Adipose tissue (tissue), 3 donors: ENCODE measurements around the gene ESYT2. TPM values are rescaled to one million over a fixed set of nuclear protein-coding genes. Genes with fewer than 3 reads are reported as not detected.
"Not testable (repeated sequence)": the region's sequence is repeated elsewhere in the genome, so short reads cannot be mapped to it uniquely, and the experiment has no call there.

Source experiments
- H3K27ac ChIP-seq: one replicate; pipeline ENCODE4 v1.5.1; 2013; ENCODE audit warnings: low read depth, low read length
- WGBS, 3 donors: extraction: QIAGEN DNeasy Blood & Tissue Kit; methylation state at CpG; one replicate each; pipeline ENCODE4 v1.1.7; 2013; 5-methylcytosine and 5-hydroxymethylcytosine counted together
- polyA plus RNA-seq, 3 donors: library from polyadenylated mRNA; stranded (reverse); fragments of 200-250 nt; gene quantifications; one replicate each; pipeline ENCODE4 v1.2.3, GENCODE V29; 2013
- donor health status: healthy with polysubstance abuse.
- donor health status: Bipolar disorder and iron deficiency.
- donor health status: healthy.

Gene ESYT2
- polyA plus RNA-seq, 3 donors: 22.0 to 37.9 (median 22.1) TPM

DNA sequence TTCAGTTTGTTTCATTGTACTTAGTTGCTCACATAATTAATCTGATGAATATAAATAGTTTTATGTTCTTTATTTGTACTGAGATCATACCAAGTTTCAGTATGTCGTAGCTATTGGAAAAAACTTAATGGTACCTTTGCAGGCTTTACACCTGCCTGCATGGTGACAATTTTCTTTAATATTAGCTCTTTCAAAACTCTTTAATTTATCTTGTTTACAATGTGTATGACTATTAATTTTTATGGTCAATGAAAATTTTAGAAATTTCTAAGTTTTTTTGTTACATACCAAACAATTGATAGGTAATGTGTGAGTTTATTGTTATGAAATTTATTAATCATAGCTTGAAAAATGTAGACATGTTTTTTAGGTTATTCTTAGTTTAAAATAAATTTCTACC, 31.1 kb upstream of the ESYT2 start:
- WGBS, 3 donors: 85 to 97% (median 93%) methylated on average over 1 of the region's 1 CpG
- H3K27ac ChIP-seq: no peak overlapping the region

- no peak overlapping the region for H3K27ac ChIP-seq
Measured at GRCh38 chr7:158858592-158859503, 29.5 kb upstream of the ESYT2 start.

GRCh38 chr7:158856883-158857668, 27.8 kb upstream of the ESYT2 start:
- 5 to 8% (median 8%) methylated on average over 26 to 31 of the region's 31 CpGs for WGBS, 3 donors
- peak overlapping the region; percentile 42 for H3K27ac ChIP-seq

More at GRCh38 chr7:158858592-158859503, 29.5 kb upstream of the ESYT2 start:
- 62 to 83% (median 64%) methylated on average over 5 of the region's 5 CpGs for WGBS, 3 donors

GRCh38 chr7:158854681-158855081, 25.4 kb upstream of the ESYT2 start:
- H3K27ac ChIP-seq: no peak overlapping the region
- 77 to 92% (median 86%) methylated on average over 7 of the region's 7 CpGs for WGBS, 3 donors

DNA sequence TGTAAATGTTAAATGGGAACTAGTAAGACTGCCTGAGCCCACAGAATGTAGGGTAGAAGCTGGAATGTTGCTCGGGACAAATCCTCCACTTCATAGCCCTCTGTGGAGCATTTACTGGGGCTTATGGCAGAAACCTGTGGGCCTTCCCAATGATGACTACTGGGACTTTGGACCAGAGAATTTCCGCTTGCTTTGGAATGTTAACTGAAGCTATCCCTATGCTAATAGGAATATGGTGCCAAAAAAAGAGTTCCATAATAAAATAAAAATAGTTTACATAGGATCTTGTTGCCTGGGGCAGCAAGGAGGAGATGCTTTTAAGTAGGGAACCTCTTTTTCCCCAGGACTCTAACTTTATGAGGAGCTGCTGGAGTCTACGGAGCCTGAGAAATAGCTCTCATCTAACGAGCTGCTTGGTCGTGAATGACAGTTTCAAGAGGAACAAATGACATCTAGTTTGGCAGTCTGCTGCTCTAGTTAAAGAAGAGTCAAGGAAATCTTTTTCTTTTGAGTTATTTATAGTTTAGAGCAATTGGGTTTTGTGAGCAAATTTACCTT, 21.3 kb upstream of the ESYT2 start:
- 66 to 79% (median 72%) methylated on average over 5 of the region's 5 CpGs for WGBS, 3 donors
- H3K27ac ChIP-seq: no peak overlapping the region

DNA sequence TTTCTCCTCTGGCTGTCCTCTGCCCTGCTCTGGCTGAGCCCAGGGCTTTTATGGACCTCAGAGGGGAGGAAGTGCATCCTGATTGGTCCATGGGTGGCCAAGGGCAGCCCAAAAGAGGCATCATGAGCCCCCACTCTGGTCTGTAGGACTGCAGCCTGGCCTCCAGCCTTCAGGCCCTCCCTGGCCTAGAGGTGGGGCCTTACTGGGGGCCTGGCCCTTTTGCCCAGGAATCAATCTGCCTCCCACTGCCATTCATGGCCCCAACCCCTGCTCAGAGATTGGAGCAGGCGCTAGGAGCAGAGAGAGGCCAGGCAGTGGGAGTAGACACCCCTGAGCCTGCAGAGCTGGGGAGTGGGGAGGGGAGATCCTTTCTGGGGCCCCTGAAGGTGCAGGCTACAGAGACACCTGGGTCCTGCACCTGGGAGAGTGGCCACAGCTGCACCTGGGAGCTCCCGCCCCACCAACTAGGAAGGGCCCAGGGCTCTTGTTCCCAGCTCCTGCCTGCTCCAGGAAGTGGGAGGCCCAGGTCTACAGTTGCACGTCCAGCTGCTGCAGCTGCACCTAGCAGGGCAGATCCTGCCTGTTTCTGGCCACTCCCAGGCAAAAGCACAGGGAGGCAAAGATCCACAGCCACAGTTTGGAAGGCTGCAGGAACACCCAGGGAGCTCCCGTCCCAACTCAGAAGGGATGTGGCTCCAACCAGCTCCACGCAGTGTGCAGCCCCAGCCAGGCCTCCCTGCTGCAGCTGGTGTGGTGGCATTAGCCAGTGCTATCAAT, 20.6 kb upstream of the ESYT2 start:
- WGBS, 3 donors: 75 to 85% (median 77%) methylated on average over 5 of the region's 5 CpGs
- no peak overlapping the region for H3K27ac ChIP-seq

- H3K27ac ChIP-seq: no peak overlapping the region
- WGBS, 3 donors: 91 to 94% (median 92%) methylated on average over 5 of the region's 5 CpGs
Measured at GRCh38 chr7:158849442-158849767, 20.1 kb upstream of the ESYT2 start.

DNA sequence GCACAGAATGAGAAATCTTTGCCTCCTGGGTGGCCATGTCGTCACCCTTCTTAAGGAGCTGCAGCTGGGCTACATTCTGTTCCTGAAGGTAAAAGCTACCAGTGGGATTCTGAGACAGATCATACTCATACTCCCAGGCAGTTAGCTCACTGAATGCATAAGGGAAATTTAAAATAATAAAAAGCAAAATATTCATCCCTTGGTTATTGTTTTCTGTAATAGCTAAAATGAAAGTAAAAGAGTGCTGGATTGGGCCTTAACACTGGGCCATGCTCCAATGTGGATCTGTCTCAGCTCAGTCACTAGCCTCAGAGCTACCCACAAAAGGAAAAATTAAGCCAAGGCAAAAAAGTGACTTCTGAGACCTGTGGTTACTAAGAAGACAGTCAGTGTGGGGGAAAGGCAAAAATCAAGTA, 18.1 kb upstream of the ESYT2 start:
- WGBS, 3 donors: 59 to 79% (median 60%) methylated on average over 1 of the region's 1 CpG
- H3K27ac ChIP-seq: no peak overlapping the region

GRCh38 chr7:158846304-158846703, 17.0 kb upstream of the ESYT2 start:
- H3K27ac ChIP-seq: no peak overlapping the region

GRCh38 chr7:158843771-158844170, 14.5 kb upstream of the ESYT2 start:
- WGBS, 3 donors: 34 to 56% (median 43%) methylated on average over 4 of the region's 4 CpGs

GRCh38 chr7:158842486-158842885, 13.2 kb upstream of the ESYT2 start:
- 79 to 82% (median 79%) methylated on average over 4 of the region's 4 CpGs for WGBS, 3 donors
- H3K27ac ChIP-seq: no peak overlapping the region

More at GRCh38 chr7:158843771-158844170, 14.5 kb upstream of the ESYT2 start:
- H3K27ac ChIP-seq: no peak overlapping the region

DNA sequence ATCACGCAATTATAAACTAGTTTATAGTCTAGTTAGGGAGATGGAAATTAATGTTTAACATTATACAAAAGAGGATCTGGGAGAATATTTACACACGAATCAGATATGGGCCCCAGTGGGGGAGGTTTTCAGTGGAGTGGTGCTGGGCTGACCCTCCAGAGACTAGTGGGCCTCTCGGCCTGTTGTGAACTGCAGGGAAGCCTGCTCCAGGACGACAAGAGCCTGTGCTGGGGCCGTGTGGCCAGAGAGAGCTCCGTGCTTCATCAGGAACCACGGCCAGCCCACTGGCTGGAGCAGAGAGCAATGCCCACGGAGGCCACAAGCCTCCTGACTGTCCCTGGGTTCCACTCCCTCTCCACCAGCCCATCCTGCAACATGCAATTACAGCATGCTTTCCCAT, 11.3 kb upstream of the ESYT2 start:
- WGBS, 3 donors: 56 to 78% (median 77%) methylated on average over 8 of the region's 8 CpGs
- H3K27ac ChIP-seq: no peak overlapping the region

GRCh38 chr7:158839177-158839576, 9.9 kb upstream of the ESYT2 start:
- 84 to 85% (median 84%) methylated on average over 7 to 8 of the region's 8 CpGs for WGBS, 3 donors

DNA sequence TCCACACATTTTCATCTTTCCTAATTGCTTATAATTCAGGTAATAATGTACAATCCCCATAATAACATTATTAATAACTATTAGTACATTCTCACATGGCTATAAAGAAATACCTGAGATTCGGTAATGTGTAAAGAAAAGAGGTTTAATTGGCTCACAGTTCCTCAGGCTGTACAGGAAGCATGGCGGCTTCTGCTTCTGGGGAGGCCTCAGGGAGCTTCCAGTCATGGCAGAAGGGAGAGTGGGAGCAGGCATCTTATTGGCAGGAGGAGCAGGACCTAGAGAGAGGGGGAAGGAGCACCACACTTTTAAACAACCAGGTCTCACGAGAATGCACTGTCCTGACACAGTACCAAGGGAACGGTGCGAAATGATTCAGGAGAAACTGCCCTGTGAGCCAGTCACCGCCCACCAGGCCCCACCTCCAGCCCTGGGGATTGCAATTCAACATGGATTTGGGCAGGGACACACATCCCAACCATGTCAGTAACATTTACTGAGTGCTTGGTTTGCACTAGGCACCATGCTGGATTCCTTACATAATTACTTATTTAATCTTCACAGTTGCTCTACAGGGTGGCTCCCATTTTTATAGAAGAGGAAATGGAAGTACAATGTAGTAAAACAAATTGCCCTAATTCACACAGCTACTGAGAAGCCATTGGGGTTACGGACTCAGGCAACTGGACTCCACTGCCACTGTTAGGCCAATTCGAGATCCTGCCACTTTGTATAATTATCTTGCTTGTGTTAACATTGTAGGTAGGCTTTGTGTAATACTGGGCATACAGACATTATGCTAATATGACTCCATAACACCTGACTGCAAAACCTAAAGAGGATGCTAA, 8.7 kb upstream of the ESYT2 start:
- 84 to 93% (median 93%) methylated on average over 8 of the region's 8 CpGs for WGBS, 3 donors
- H3K27ac ChIP-seq: no peak overlapping the region

More at GRCh38 chr7:158839177-158839576, 9.9 kb upstream of the ESYT2 start:
- not testable (repeated sequence) for H3K27ac ChIP-seq

DNA sequence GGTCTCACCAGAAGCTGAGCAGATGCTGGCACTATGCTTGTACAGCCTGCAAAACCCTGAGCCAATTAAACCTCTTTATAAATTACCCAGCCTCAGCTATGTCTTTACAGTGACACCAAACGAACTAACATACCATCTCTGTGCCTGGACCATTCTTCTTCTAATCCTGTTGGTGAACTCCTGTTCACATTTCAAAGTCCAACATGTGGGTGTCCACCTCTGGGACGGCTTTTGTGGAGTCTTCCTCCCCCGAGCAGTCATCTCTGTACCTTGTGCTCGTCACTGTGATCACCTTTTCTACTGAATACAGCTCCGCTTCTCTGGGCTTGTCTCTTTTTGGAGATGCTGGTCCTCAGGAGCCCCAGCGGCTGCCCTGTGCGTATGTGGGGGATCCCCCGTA, 7.4 kb upstream of the ESYT2 start:
- WGBS, 3 donors: 91 to 95% (median 92%) methylated on average over 8 of the region's 8 CpGs
- no peak overlapping the region for H3K27ac ChIP-seq

DNA sequence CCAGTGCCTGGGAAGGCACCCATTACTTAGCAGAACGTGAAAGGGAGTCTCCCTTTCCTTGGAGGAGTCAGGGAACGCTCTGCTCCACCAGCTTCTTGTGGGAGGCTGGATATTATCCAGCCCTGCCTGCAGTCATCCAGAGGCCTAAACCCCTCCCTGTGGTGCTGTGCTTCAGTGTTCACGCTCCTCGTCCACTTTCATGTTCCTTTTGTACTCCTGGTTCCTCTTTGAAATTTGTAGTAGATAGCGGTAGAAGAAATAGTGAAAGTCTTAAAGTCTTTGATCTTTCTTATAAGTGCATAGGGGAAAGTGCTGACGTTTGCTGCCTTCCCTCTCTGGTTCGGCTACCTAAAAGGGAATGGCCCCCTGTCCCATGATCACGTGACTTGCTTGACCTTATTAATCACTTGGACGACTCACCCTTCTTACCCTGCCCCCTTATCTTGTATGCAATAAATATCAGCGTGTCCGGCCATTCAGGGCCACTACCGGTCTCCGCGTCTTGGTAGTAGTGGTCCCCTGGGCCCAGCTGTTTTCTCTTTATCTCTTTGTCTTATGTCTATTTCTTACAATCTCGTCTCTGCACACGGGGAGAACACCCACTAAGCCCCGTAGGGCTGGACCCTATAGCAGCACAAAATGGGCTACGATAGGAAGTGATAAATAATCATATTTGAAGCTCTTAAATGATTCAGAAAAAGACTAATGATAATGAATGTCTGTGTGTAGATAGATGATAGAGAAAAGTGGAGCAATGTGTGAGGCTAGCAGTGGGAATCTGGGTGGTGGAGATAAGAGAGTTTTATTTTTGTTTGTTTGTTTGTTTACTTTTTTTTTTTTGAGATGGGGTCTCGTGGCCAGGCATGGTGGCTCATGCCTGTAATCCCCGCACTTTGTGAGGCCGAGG, 5.8 kb upstream of the ESYT2 start:
- H3K27ac ChIP-seq: no peak overlapping the region
- WGBS, 3 donors: 48 to 55% (median 54%) methylated on average over 21 of the region's 21 CpGs

DNA sequence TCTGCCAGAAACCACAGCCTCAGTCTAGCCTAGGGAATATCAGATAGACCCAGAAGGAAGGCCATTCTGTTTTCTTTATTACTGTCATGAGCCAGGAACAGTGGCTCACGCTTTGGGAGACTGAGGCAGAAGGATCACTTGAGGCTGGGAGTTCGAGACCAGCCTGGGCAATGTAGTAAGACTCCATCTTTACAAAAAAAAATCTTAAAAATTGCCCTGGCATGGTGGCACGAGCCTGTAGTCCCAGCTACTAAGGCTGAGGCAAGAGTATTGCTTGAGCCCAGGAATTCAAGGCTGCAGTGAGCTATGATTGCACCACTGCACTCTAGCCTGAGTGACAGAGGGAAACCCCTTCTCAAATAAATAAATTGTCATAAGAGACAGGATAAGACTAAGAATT, 3.7 kb upstream of the ESYT2 start:
- WGBS, 3 donors: 75 to 92% (median 89%) methylated on average over 3 of the region's 3 CpGs

More for the DNA sequence above, 3.7 kb upstream of the ESYT2 start:
- H3K27ac ChIP-seq: no peak overlapping the region
